DMS53 treated with DMSO at 0.1 percent for 48 hours (cell line): Measurements from ENCODE around the gene LYST.
A peak's percentile ranks its signal among the peaks of the same experiment; 100 is the strongest.

Experiments
- DNase-seq: peaks from one replicate; lab custom pipeline; 2025; ENCODE audit not compliant: unreplicated experiment; lab: John Stamatoyannopoulos, UW

The LYST gene

GRCh38 chr1:235725434-235725833 lies 141.3 kb downstream of the LYST start:
- DNase-seq = no peak

- no peak for DNase-seq
These were observed 142.0 kb downstream of the LYST start for GRCh38 chr1:235724730-235725129.

DNA sequence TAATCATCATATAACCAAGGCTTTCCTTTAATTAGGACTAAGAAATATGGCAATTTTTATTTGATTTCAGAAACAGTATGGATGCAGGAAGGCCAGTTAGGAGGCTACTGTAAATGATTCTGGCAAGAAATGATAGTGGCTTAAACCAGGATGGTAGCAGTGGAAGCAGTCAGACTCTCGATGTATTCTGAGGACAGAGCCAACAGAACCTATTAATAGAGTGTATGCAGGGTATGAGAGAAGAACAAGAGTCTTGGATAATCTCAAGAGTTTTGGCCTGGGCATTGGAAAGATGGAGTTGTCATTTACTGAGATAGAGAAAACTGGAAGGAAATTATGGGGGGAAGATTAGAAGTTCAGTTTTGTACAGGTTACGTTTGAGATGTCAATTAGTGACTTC lies 143.8 kb downstream of the LYST start:
- no peak for DNase-seq

DNA sequence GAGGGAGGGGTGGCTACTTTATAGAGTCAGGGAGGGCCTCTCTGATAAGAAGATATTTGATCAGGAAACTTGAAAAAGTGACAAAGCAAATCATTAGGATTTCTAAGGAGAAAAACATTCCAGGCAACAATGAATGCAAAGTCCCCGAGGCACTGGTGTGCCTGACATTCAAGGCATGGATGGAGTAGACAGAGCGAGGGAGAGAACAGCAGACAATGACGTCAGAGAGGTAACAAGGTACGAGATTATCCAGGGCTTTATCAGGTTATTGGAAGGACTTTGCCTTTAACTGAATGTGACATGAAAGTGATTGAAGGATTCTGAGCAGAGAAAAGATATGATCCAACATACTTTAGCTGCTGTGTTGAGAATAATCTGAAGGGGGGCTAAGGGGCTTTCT lies 144.7 kb downstream of the LYST start:
- no peak for DNase-seq

GRCh38 chr1:235720544-235720943 lies 146.2 kb downstream of the LYST start:
- peak; percentile 68 for DNase-seq

- DNase-seq = peak; percentile 82
These were observed 152.4 kb downstream of the LYST start for GRCh38 chr1:235714205-235714897.

DNA sequence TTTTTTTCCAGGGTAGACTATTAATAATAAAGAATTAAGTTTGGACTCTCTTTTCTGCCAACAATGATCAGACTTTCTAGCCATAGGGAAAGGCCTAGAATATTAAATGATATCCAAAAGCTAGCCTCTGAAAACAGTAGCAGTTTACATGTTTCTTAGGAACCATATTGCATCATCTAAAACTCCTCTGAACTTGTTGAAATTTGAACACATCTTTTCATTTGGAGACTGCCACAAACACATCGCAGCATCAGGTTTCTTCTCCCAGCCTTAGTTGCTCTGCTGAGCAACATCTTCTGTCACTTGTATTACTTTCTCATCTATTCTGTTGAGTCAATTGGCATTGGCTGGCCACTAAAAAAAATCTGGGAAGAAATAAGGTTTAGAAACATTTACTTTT lies 153.9 kb downstream of the LYST start:
- DNase-seq = no peak

DNA sequence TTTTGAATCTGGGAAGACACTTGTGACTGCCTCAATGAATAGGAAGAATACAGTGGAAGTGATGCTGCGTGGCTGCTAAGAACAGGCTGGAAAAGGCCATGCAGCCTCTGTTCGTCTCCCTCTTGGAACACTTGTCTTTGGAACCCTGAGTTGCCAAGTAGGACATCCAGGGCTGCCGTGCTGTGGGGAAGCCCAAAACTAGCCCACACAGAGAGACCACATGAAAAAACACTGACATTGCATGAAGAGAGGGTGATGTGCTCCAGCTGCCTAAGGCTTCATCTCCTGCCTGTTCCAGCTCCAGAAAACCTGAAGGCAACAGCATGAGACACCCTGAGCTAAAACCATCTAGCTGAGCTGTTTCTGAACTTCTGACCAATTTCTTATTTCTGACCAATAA lies 156.0 kb downstream of the LYST start:
- DNase-seq = no peak

DNA sequence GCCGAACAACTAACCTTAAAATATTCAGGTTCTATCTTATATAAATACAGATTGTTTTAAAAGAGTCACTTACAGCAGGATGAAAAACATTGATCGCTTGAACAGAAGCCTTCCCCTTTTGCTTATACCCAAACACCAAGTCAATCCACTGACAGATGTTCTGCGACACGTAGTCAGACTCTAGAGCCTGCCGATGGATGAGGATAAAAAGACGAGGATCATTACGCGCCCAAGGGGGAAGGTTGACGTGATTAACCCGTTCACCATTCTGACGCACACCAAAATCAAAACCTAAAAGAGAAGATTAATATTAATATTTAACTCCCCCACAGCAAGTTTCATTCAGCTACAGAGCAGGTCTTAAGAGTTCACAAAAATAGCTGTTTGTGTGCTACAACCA lies 157.7 kb downstream of the LYST start:
- DNase-seq = no peak

GRCh38 chr1:235708390-235708962 lies 158.2 kb downstream of the LYST start:
- DNase-seq = peak; percentile 47

- no peak for DNase-seq
These were observed 163.2 kb downstream of the LYST start for GRCh38 chr1:235703506-235703905.

DNA sequence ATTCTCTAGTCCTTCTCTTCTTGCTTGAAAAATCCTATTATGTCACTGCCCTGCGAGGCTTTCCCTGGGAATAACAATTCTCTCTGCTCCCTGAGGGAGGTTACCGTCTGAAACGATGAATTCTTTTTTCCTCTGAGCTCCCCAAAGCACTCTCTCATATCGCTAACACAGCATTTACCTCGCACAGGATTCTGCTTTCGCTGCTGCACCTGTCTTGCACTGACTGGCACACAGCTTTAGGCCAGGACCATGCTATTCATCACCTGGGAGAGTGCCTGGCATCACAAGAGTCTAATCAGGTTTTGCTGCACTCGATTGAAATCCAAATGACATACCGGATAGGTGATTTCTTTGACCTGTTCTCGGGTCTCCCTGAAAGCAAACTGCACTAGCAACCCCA lies 164.3 kb downstream of the LYST start:
- no peak for DNase-seq

GRCh38 chr1:235697508-235697907 lies 169.2 kb downstream of the LYST start:
- no peak for DNase-seq

DNA sequence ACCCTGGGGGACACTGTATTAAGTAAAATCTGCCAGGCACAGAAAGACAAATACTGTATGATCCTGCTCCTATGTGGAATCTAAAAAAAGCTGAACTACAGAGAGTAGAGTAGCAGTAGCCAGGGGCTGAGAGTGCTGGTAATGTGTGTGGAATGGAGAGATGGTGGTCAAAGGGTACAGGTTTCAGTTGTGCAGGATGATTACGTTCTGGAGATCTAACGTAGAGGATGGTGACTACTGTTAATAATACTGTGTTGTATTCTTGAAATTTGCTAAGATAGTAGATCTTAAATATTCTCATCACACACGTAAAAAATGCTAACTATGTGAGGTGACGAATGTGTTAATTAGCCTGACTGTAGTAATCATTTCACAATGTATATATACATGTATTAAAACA lies 177.3 kb downstream of the LYST start:
- no peak for DNase-seq

- DNase-seq = no peak
These were observed 178.6 kb downstream of the LYST start for GRCh38 chr1:235688096-235688495.

- no peak for DNase-seq
These were observed 183.1 kb downstream of the LYST start for GRCh38 chr1:235683653-235684052.

- DNase-seq = no peak
These were observed 184.5 kb downstream of the LYST start for GRCh38 chr1:235682216-235682615.

DNA sequence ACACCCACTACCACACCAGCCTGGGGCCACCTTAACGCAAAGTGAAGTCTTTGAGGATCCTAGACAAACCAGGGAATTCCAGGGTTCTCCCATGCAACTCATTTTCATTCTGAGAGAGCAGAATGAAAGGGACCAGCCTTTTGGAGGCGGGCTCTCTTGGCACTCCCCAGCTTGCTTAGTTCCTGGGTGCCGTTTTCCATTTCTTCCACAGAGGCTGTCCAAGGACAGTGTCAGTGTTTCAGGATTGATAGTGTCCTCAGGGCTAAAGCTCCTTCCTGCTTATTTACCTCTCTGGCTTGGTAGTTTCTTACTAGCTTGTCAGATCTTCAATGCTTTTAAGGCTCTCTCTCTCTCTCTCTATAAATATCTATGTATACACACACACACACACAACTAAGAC lies 187.1 kb downstream of the LYST start:
- no peak for DNase-seq

GRCh38 chr1:235679005-235679404 lies 187.7 kb downstream of the LYST start:
- DNase-seq = no peak

- DNase-seq = no peak
These were observed 191.4 kb downstream of the LYST start for GRCh38 chr1:235675152-235675890.

DNA sequence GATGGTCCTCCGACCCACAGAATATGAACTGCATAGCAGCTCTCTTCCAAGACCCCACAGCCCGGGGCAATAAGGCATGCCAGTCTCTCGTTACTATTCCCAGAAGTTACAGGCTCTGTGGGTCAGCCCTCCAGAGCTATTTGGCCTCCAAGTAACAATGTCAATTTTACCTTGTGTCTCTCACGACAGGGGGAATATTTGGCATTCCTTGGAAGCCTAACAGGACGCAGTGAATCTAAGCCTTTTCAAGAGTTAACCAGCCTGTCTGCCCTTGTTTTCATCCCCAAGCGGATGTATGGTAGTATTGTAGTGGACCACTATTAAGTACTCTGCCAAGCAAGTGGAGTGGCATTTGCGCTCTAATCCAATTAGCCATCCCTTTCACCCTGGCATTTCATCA lies 192.7 kb downstream of the LYST start:
- DNase-seq = no peak

- no peak for DNase-seq
These were observed 194.7 kb downstream of the LYST start for GRCh38 chr1:235671992-235672391.
